SK-N-SH treated with all-trans-retinoic acid at 6 μM for 48 hours (cell line): ENCODE data around the gene RBMS3.
"Not testable (repeated sequence)": the region's sequence is repeated elsewhere in the genome, so short reads cannot be mapped to it uniquely, and the experiment has no call there.

Source experiments
- ATAC-seq: fragments of 200-7000 bp; cut with Tn5 transposase; 3 replicates; pipeline ENCODE4 v1.9.1; 2020; ENCODE audit warnings: mild to moderate bottlenecking, moderate library complexity
- ARNTL ChIP-seq: fragments of 450-650 bp; formaldehyde crosslinking; IDR thresholded peaks from 2 replicates; pipeline ENCODE4 v1.5.0; 2020; ENCODE audit warnings: low read depth, mild to moderate bottlenecking, moderate library complexity, borderline replicate concordance
- BACH2 ChIP-seq: fragments of 250-450 bp; sonication (Bioruptor Pico); IDR thresholded peaks from 2 replicates; pipeline ENCODE4 v1.9.0; 2021; ENCODE audit warnings: mild to moderate bottlenecking, borderline replicate concordance
- CSDC2 ChIP-seq: fragments of 250-450 bp; sonication (Bioruptor Pico); IDR thresholded peaks from 2 replicates; pipeline ENCODE4 v1.5.0; 2020; ENCODE audit warnings: mild to moderate bottlenecking, moderate library complexity
- ESRRG ChIP-seq: fragments of 250-450 bp; sonication (Bioruptor Pico); IDR thresholded peaks from 2 replicates; pipeline ENCODE4 v1.6.1; 2021; ENCODE audit warnings: mild to moderate bottlenecking
- ISL1 ChIP-seq: fragments of 250-450 bp; sonication (Bioruptor Pico); IDR thresholded peaks from 2 replicates; pipeline ENCODE4 v2.1.2; 2022; ENCODE audit warnings: mild to moderate bottlenecking, moderate library complexity
- POU6F1 ChIP-seq: fragments of 250-450 bp; sonication (Bioruptor Pico); IDR thresholded peaks from 2 replicates; pipeline ENCODE4 v1.8.0; 2021; ENCODE audit warnings: low read depth, mild to moderate bottlenecking, moderate library complexity, borderline replicate concordance
- PPARA ChIP-seq: fragments of 250-450 bp; sonication (Bioruptor Pico); IDR thresholded peaks from 2 replicates; pipeline ENCODE4 v1.5.0; 2020; ENCODE audit warnings: mild to moderate bottlenecking, borderline replicate concordance
- RARB ChIP-seq: fragments of 250-450 bp; sonication (Bioruptor Pico); IDR thresholded peaks from 2 replicates; pipeline ENCODE4 v1.8.0; 2021; ENCODE audit warnings: mild to moderate bottlenecking, moderate library complexity
- SNAI2 ChIP-seq: fragments of 250-450 bp; sonication (Bioruptor Pico); IDR thresholded peaks from 2 replicates; pipeline ENCODE4 v1.5.0; 2020; ENCODE audit warnings: mild to moderate bottlenecking, moderate library complexity
- TCF4 ChIP-seq: fragments of 250-450 bp; sonication (Bioruptor Pico); IDR thresholded peaks from 2 replicates; pipeline ENCODE4 v1.8.0; 2021; ENCODE audit warnings: mild to moderate bottlenecking, moderate library complexity, borderline replicate concordance
- TOX ChIP-seq: fragments of 250-450 bp; sonication (Bioruptor Pico); IDR thresholded peaks from 2 replicates; pipeline ENCODE4 v1.8.0; 2021; ENCODE audit warnings: mild to moderate bottlenecking, moderate library complexity, borderline replicate concordance
- ZFP3 ChIP-seq: fragments of 250-450 bp; sonication (Bioruptor Pico); IDR thresholded peaks from 2 replicates; pipeline ENCODE4 v1.5.0; 2020; ENCODE audit warnings: mild to moderate bottlenecking, moderate library complexity
- ZFP30 ChIP-seq: fragments of 450-650 bp; formaldehyde crosslinking; IDR thresholded peaks from 2 replicates; pipeline ENCODE4 v1.5.0; 2022; ENCODE audit warnings: mild to moderate bottlenecking, moderate library complexity
- ZNF565 ChIP-seq: fragments of 450-650 bp; formaldehyde crosslinking; conservative IDR thresholded peaks from 2 replicates; pipeline ENCODE4 v1.5.0; 2020; ENCODE audit warnings: low read depth, mild to moderate bottlenecking, moderate library complexity
- ZNF8 ChIP-seq: fragments of 450-650 bp; formaldehyde crosslinking; IDR thresholded peaks from 2 replicates; pipeline ENCODE4 v1.5.0; 2020; ENCODE audit warnings: mild to moderate bottlenecking, moderate library complexity
- TF ChIP-seq, protein P1 (sequence below): fragments of 250-450 bp; sonication (Bioruptor Pico); IDR thresholded peaks from 2 replicates; pipeline ENCODE4 v1.8.0; 2020; ENCODE audit warnings: mild to moderate bottlenecking, moderate library complexity, borderline replicate concordance
- TF ChIP-seq, protein P2 (sequence below): fragments of 250-450 bp; sonication (Bioruptor Pico); IDR thresholded peaks from 2 replicates; pipeline ENCODE4 v1.5.1; 2020; ENCODE audit warnings: low read depth, mild to moderate bottlenecking, moderate library complexity

RBMS3 gene

DNA sequence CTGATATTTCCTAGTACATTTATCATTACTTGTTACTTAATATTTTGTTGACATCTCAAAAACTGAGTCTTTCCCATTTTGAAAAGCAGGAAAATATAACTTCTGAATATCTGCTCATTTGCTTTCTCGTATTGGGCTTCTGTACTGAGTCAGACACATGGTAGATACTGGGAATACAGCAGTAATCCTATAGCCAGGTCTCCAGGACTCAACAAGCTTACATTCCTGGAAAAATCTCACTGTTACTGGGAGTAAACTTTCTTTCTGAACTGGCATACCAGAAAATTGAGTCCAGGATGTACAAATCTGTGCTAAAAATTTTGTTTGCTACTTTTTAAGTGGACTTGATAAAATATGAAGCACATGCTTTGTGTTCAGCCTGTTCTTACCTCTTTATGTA is 240.4 kb downstream of the RBMS3 start:
- peak; percentile 13; the same call in 1 of the 3 replicates for ATAC-seq
- no peak for TF ChIP-seq ZNF8 (CRISPR knock-in tag)
- TF ChIP-seq CSDC2 (CRISPR knock-in tag), result no peak
- TF ChIP-seq, protein P1, sequence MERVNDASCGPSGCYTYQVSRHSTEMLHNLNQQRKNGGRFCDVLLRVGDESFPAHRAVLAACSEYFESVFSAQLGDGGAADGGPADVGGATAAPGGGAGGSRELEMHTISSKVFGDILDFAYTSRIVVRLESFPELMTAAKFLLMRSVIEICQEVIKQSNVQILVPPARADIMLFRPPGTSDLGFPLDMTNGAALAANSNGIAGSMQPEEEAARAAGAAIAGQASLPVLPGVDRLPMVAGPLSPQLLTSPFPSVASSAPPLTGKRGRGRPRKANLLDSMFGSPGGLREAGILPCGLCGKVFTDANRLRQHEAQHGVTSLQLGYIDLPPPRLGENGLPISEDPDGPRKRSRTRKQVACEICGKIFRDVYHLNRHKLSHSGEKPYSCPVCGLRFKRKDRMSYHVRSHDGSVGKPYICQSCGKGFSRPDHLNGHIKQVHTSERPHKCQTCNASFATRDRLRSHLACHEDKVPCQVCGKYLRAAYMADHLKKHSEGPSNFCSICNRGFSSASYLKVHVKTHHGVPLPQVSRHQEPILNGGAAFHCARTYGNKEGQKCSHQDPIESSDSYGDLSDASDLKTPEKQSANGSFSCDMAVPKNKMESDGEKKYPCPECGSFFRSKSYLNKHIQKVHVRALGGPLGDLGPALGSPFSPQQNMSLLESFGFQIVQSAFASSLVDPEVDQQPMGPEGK (CRISPR knock-in tag), result no peak
- TF ChIP-seq POU6F1 (CRISPR knock-in tag), result no peak
- TF ChIP-seq PPARA (CRISPR knock-in tag), result no peak
- no peak for TF ChIP-seq TCF4 (CRISPR knock-in tag)
- no peak for TF ChIP-seq ESRRG
- TF ChIP-seq TOX (CRISPR knock-in tag), result no peak
- TF ChIP-seq SNAI2 (CRISPR knock-in tag), result no peak

DNA sequence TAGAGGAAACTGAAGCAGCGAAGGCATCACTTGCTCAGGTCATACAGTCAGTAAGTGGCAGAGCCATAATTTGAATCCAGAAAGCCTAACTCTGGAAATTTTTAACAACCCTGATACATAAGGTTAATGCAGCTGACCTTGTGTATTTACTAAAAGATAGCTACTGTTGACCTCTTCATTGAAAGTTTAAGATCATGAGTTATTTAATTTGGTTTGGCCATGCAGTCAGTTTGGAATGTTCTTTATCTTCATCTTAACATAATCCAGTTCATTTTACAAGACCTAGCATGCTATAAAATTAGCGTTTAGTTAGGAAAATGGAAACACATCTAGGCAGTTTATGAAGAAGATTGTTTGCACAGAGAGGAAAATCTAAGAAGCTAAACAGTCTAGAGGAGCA is 240.9 kb downstream of the RBMS3 start:
- ATAC-seq, result no peak; the same call in 2 of the 3 replicates
- TF ChIP-seq RARB (CRISPR knock-in tag) (no peak), ISL1 (CRISPR knock-in tag) (peak; percentile 53)

GRCh38 chr3:29524433-29524832 is 243.6 kb downstream of the RBMS3 start:
- ATAC-seq, result not testable (repeated sequence)

DNA sequence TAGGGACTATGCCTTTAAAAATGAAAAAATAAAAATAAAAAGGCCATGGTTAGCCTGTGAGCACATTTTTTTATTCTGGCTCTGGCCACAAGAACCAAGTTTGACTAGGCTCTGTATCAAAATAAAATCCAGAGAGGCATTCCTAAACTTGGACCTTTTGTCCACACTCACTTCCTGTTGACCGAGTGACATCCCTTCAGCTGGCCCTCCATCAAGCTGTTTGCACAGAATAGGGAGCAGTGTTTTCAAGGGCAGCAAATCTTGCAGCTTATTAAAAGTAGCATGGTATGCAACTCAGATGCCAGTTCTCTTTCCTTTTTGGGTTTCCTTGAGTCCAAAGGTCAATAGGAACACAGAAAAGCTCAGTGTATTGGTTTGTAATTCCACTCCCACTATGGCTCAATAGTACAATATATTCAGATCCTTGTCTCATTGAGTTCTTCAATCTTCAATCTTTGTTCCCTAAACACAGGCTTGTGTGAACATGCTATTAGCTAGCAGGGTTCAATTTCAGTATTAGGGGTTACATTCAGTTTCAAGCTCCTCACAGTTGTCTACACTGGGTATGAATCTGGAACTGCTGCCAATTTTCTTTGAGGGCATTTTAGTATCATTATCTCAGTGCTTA is 244.5 kb downstream of the RBMS3 start:
- peak; percentile 63 for ATAC-seq
- TF ChIP-seq ZNF8 (CRISPR knock-in tag), result no peak
- TF ChIP-seq ZFP30 (CRISPR knock-in tag), result no peak

GRCh38 chr3:29527246-29527645 is 246.4 kb downstream of the RBMS3 start:
- TF ChIP-seq, protein P1 (CRISPR knock-in tag), result no peak
- TF ChIP-seq ISL1 (CRISPR knock-in tag) (peak; percentile 22; the same call in 1 of the 2 replicates), ARNTL (CRISPR knock-in tag) (no peak)
- TF ChIP-seq, all 23 proteins: peak for 1
- peak; percentile 43 for ATAC-seq

DNA sequence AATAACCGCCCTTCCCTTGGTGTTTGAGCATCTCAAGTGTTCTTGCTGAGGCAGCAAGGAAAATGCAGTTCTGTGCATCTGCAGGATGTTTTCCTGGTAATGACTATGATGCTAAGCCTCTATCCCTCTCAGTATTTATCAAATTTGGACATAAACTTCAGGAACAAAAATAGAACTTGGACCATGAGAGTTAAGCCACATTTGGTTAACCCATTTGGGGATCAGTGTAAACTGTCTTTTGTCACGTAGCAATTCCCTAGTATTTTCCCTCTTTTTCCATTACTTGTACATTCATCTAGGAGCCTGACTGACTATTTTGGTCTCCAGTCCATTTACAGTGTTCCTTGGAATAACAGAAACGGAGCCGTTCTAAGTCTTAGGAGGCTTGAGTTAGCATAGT is 250.8 kb downstream of the RBMS3 start:
- ATAC-seq, result no peak
- TF ChIP-seq ISL1 (CRISPR knock-in tag), result no peak
- no peak for TF ChIP-seq BACH2 (CRISPR knock-in tag)
- no peak for TF ChIP-seq PPARA (CRISPR knock-in tag)
- TF ChIP-seq ESRRG, result no peak
- no peak for TF ChIP-seq ARNTL (CRISPR knock-in tag)
- TF ChIP-seq, protein P1 (CRISPR knock-in tag), result no peak
- no peak for TF ChIP-seq CSDC2 (CRISPR knock-in tag)
- no peak for TF ChIP-seq RARB (CRISPR knock-in tag)
- no peak for TF ChIP-seq SNAI2 (CRISPR knock-in tag)
- no peak for TF ChIP-seq ZNF565
- TF ChIP-seq TOX (CRISPR knock-in tag), result no peak
- no peak for TF ChIP-seq TCF4 (CRISPR knock-in tag)
- TF ChIP-seq POU6F1 (CRISPR knock-in tag), result no peak
- no peak for TF ChIP-seq ZFP3 (CRISPR knock-in tag)
- TF ChIP-seq, protein P2, sequence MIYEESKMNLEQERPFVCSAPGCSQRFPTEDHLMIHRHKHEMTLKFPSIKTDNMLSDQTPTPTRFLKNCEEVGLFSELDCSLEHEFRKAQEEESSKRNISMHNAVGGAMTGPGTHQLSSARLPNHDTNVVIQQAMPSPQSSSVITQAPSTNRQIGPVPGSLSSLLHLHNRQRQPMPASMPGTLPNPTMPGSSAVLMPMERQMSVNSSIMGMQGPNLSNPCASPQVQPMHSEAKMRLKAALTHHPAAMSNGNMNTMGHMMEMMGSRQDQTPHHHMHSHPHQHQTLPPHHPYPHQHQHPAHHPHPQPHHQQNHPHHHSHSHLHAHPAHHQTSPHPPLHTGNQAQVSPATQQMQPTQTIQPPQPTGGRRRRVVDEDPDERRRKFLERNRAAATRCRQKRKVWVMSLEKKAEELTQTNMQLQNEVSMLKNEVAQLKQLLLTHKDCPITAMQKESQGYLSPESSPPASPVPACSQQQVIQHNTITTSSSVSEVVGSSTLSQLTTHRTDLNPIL (CRISPR knock-in tag), result no peak
